HepG2 (cell line): ENCODE measurements around the gene SIK3. TPM values are rescaled to one million over a fixed set of nuclear protein-coding genes. Genes with fewer than 3 reads are reported as not detected.

Experiments
- ATAC-seq: fragments of 200-7000 bp; cut with Tn5 transposase; 3 replicates; pipeline ENCODE4 v1.9.1; 2020; ENCODE audit warnings: mild to moderate bottlenecking, moderate library complexity
- BruUV-seq: library from RNA; stranded (reverse); fragments of 400-500 nt; replicated peaks from 2 replicates; lab custom pipeline; 2021; lab: Mats Ljungman, UMichigan
- CTCF ChIA-PET: fragments of 300-600 bp; formaldehyde crosslinking; extraction: SDS; loops from one replicate; lab custom pipeline; 2021; ENCODE audit warnings: low total read pairs, inconsistent platforms, low intra/inter-chr PET ratio; lab: Yijun Ruan, JAX
- POLR2A ChIA-PET: fragments of 350-600 bp; sonication (Branson Sonifier 250); formaldehyde crosslinking; loops from one replicate; lab custom pipeline; 2020; ENCODE audit warnings: antibody characterized with exemption, inconsistent platforms; lab: Yijun Ruan, JAX
- DNase-seq: peaks from one replicate; pipeline ENCODE4 v3.0.0-alpha.2; 2015; ENCODE audit warnings: low spot score
- FAIRE-seq: peaks from 3 replicates; lab custom pipeline; 2011; peaks lifted over from hg19 to GRCh38; lab: Jason Lieb, UNC
- H2AFZ ChIP-seq: one replicate; pipeline ENCODE4 v1.6.1; 2011; ENCODE audit warnings: low read length, inconsistent platforms
- H3K27ac ChIP-seq: fragments of 300-600 bp; 3 replicates; pipeline ENCODE4 v1.8.0; 2011; ENCODE audit warnings: mixed run types, mild to moderate bottlenecking, mixed read lengths, low read length, inconsistent platforms; ENCODE audit not compliant: insufficient read depth; ENCODE audit errors: extremely low read length
- H3K27me3 ChIP-seq, 2 experiments: fragments of 200-600 bp in 1 of 2; 2 replicates in 1 of 2; 3 replicates in 1 of 2; pipeline versions ENCODE4 v1.6.0 to v1.8.0; 2011; ENCODE audit warnings: low read length in 2 of 2, mild to moderate bottlenecking in 2 of 2, moderate library complexity in 2 of 2, inconsistent platforms in 1 of 2; ENCODE audit not compliant: insufficient read depth in 2 of 2, control insufficient read depth in 1 of 2
- H3K36me3 ChIP-seq, 2 experiments: fragments of 200-600 bp in 1 of 2; replicated peaks in 1 of 2; 2 replicates in 1 of 2; 3 replicates in 1 of 2; pipeline versions ENCODE4 v1.5.1 to v1.8.0; 2011; ENCODE audit warnings: low read length in 2 of 2, inconsistent platforms in 1 of 2; ENCODE audit not compliant: insufficient read depth in 2 of 2, control insufficient read depth in 1 of 2
- H3K4me1 ChIP-seq: 2 replicates; pipeline ENCODE4 v1.5.1; 2012; ENCODE audit warnings: low read length, inconsistent platforms; ENCODE audit not compliant: insufficient read depth
- H3K4me2 ChIP-seq: 2 replicates; pipeline ENCODE4 v1.6.0; 2011; ENCODE audit warnings: low read depth, low read length, inconsistent platforms
- H3K4me3 ChIP-seq, 3 experiments: fragments of 200-600 bp in 1 of 3; sonication (generic), shearing (Covaris generic) in 1 of 3; replicated peaks in 1 of 3; 2 replicates each; pipeline ENCODE4 v1.5.1; 2011 to 2016; ENCODE audit warnings: low read length in 3 of 3, inconsistent platforms in 2 of 3, low read depth in 2 of 3, mild to moderate bottlenecking in 2 of 3, control low read depth in 1 of 3, mixed read lengths in 1 of 3; ENCODE audit not compliant: insufficient read depth in 1 of 3
- H3K79me2 ChIP-seq: one replicate; pipeline ENCODE4 v1.6.1; 2011; ENCODE audit warnings: low read length, inconsistent platforms; ENCODE audit not compliant: insufficient read depth
- H3K9ac ChIP-seq: 2 replicates; pipeline ENCODE4 v1.6.0; 2011; ENCODE audit warnings: mild to moderate bottlenecking, low read depth, low read length, inconsistent platforms; ENCODE audit not compliant: insufficient read depth
- H3K9me3 ChIP-seq: 2 replicates; pipeline ENCODE4 v1.5.1; 2012; ENCODE audit warnings: mild to moderate bottlenecking, low read length
- H4K20me1 ChIP-seq: 2 replicates; pipeline ENCODE4 v1.6.0; 2011; ENCODE audit warnings: inconsistent platforms, mild to moderate bottlenecking, low read length, moderate library complexity; ENCODE audit not compliant: insufficient read depth
- ARNTL ChIP-seq: sonication (generic); formaldehyde crosslinking; IDR thresholded peaks from 2 replicates; pipeline ENCODE4 v1.4.0; 2020; ENCODE audit warnings: mild to moderate bottlenecking, missing genetic modification reagents
- RFXAP ChIP-seq: sonication (generic); formaldehyde crosslinking; IDR thresholded peaks from 2 replicates; pipeline ENCODE4 v1.4.0; 2020; ENCODE audit warnings: missing genetic modification reagents, borderline replicate concordance
- RXRB ChIP-seq: IDR thresholded peaks from 2 replicates; pipeline ENCODE4 v1.6.1; 2016; ENCODE audit warnings: borderline replicate concordance, missing genetic modification reagents, missing compliant biosample characterization
- SMAD9 ChIP-seq: sonication (generic); formaldehyde crosslinking; IDR thresholded peaks from 2 replicates; pipeline ENCODE4 v1.5.1; 2020; ENCODE audit warnings: mild to moderate bottlenecking, missing genetic modification reagents
- SOX13 ChIP-seq, 3 experiments: fragments of 450-650 bp in 1 of 3; sonication (generic) in 1 of 3; formaldehyde crosslinking in 1 of 3; IDR thresholded peaks in 2 of 3; conservative IDR thresholded peaks in 1 of 3; 2 replicates each; pipeline versions ENCODE4 v1.5.0 to v1.6.1; 2016 to 2020; ENCODE audit warnings: antibody characterized with exemption in 1 of 3, mild to moderate bottlenecking in 1 of 3, missing compliant biosample characterization in 1 of 3, missing genetic modification reagents in 1 of 3, moderate library complexity in 1 of 3
- ZNF12 ChIP-seq: sonication (generic); formaldehyde crosslinking; IDR thresholded peaks from 2 replicates; pipeline ENCODE4 v1.5.0; 2020; ENCODE audit warnings: missing genetic modification reagents
- ZNF546 ChIP-seq: sonication (generic); formaldehyde crosslinking; conservative IDR thresholded peaks from 2 replicates; pipeline ENCODE4 v1.8.1; 2023; ENCODE audit warnings: mild to moderate bottlenecking, missing genetic modification reagents
- ZNF878 ChIP-seq: sonication (generic); formaldehyde crosslinking; IDR thresholded peaks from 2 replicates; pipeline ENCODE4 v1.8.1; 2023; ENCODE audit warnings: mild to moderate bottlenecking, missing genetic modification reagents, moderate library complexity
- ZNF883 ChIP-seq: sonication (generic); formaldehyde crosslinking; IDR thresholded peaks from 2 replicates; pipeline ENCODE4 v1.5.1; 2020; ENCODE audit warnings: mild to moderate bottlenecking, missing genetic modification reagents; ENCODE audit errors: not compliant biosample characterization
- WGBS: methylation state at CpG from one replicate; pipeline ENCODE4 v1.1.6; 2017; ENCODE audit warnings: low lambda C conversion rate; 5-methylcytosine and 5-hydroxymethylcytosine counted together
- in situ Hi-C: cut with HindIII; loops from 2 replicates; pipeline ENCODE4 v1.10.0; 2017; ENCODE audit warnings: low pct_unique_long_range_greater_than_20kb; ENCODE audit not compliant: extremely low pct_ligation_motif_present
- intact Hi-C: fragments of 100-400 bp; cut with micrococcal nuclease; formaldehyde crosslinking; loops from one replicate; pipeline ENCODE4 v1.10.0; 2022; ENCODE audit not compliant: unreplicated experiment
- polyA plus RNA-seq, 8 experiments: library from polyadenylated mRNA; depleted of rRNA in 3 of 8; stranded (reverse) in 7 of 8; unstranded in 1 of 8; fragments of >200 nt; fragmentation: Illumina TruSeq in 4 of 8; extraction: Trizol in 4 of 8; gene quantifications; 2 replicates each; pipeline versions ENCODE4 v1.2.1 to v1.2.3, GENCODE V29; 2011 to 2016; ENCODE audit warnings: low read depth in 4 of 8, missing spikeins in 1 of 8, mixed read lengths in 1 of 8; ENCODE audit not compliant: insufficient read depth in 1 of 8
- total RNA-seq, 5 experiments: library from RNA; depleted of rRNA; stranded (reverse); fragments of >200 nt; fragmentation: Illumina TruSeq; extraction: Trizol; gene quantifications; 2 replicates each; pipeline ENCODE4 v1.2.3, GENCODE V29; 2016; ENCODE audit warnings: low read depth in 1 of 5
- TF ChIP-seq, protein P1 (sequence below): sonication (generic); formaldehyde crosslinking; IDR thresholded peaks from 2 replicates; pipeline ENCODE4 v1.4.0; 2020; ENCODE audit warnings: missing genetic modification reagents
- TF ChIP-seq, protein P2 (sequence below): sonication (generic); formaldehyde crosslinking; IDR thresholded peaks from 2 replicates; pipeline ENCODE4 v1.5.0; 2020; ENCODE audit warnings: missing genetic modification reagents, mild to moderate bottlenecking, borderline replicate concordance

Gene SIK3
- total and polyA plus RNA-seq, 2 of the 13 experiments (the other 11 are each of a cell fraction or from before 2014, with no cell fraction given) = 5.7 to 9.8 TPM

DNA sequence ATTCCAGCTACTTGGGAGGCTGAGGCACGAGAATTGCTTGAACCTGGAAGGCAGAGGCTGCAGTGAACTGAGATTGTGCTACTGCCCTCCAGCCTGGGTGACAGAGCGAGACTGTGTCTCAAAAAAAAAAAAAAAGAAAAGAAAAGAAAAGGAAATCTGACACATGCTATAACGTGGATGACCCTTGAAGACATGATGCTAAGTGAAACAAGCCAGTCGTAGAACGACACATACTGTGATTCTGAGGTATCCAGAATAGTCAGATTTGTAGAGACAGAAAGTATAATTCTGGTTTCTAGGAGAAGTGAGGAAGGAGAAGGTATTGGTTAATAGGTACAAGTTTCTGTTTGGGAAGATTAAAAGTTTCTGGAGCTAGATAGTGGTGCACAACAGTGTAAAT is 299.9 kb downstream of the SIK3 start (continued):
- TF ChIP-seq, protein P1, sequence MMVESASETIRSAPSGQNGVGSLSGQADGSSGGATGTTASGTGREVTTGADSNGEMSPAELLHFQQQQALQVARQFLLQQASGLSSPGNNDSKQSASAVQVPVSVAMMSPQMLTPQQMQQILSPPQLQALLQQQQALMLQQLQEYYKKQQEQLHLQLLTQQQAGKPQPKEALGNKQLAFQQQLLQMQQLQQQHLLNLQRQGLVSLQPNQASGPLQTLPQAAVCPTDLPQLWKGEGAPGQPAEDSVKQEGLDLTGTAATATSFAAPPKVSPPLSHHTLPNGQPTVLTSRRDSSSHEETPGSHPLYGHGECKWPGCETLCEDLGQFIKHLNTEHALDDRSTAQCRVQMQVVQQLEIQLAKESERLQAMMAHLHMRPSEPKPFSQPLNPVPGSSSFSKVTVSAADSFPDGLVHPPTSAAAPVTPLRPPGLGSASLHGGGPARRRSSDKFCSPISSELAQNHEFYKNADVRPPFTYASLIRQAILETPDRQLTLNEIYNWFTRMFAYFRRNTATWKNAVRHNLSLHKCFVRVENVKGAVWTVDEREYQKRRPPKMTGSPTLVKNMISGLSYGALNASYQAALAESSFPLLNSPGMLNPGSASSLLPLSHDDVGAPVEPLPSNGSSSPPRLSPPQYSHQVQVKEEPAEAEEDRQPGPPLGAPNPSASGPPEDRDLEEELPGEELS (CRISPR knock-in tag) = no peak
- TF ChIP-seq SMAD9 (CRISPR knock-in tag) = no peak
- no peak for TF ChIP-seq RFXAP (CRISPR knock-in tag)
- no peak for TF ChIP-seq ARNTL (CRISPR knock-in tag)
- TF ChIP-seq, protein P2, sequence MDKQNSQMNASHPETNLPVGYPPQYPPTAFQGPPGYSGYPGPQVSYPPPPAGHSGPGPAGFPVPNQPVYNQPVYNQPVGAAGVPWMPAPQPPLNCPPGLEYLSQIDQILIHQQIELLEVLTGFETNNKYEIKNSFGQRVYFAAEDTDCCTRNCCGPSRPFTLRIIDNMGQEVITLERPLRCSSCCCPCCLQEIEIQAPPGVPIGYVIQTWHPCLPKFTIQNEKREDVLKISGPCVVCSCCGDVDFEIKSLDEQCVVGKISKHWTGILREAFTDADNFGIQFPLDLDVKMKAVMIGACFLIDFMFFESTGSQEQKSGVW (CRISPR knock-in tag) = no peak
- TF ChIP-seq ZNF878 (CRISPR knock-in tag) = no peak
- TF ChIP-seq, all 625 proteins: peak for 0

- Histone ChIP-seq H4K20me1 (no peaks in the 10 kb centered on the region), H3K79me2 (no peaks in the 10 kb centered on the region), H3K9ac (no peak overlapping the region), H3K4me2 (no peak overlapping the region), H3K4me1 (peaks cover 63% of the 10 kb centered on the region), H3K9me3 (no peaks in the 10 kb centered on the region), H3K36me3 (no peaks in the 10 kb centered on the region), H3K27ac (no peak overlapping the region), H2AFZ (no peak overlapping the region), H3K27me3 (no peaks in the 10 kb centered on the region), H3K4me3 (no peak overlapping the region)
- intact Hi-C loops (no loop called here), in situ Hi-C loops (loop anchor here (10.0 kb wide), 1 partner anchor 297 kb away; the partner anchor contains the start of gene SIK3)
- ChIA-PET POLR2A (interaction anchor here (12.0 to 17.3 kb wide), 2 partner anchors 9 to 32 kb away, joined by 291 to 1365 read pairs; partner anchors contain the start of genes APOA1, APOA4 and APOC3), CTCF (no interaction called here)
- DNase-seq = no peak
- 96% methylated on average over 5 of the region's 5 CpGs for WGBS
- no TSS peak for BruUV-seq
- no peak for FAIRE-seq
- TF ChIP-seq SOX13 (IDR thresholded peaks at IDR 0.05) = no peak
- no peak for TF ChIP-seq SOX13 (CRISPR knock-in tag; conservative IDR thresholded peaks at IDR 0.05 in 1 of 2, IDR thresholded peaks at IDR 0.05 in 1 of 2)
- no peak for TF ChIP-seq ZNF12 (CRISPR knock-in tag)
- no peak for TF ChIP-seq RXRB (CRISPR knock-in tag)
- TF ChIP-seq ZNF546 (CRISPR knock-in tag) = no peak
- TF ChIP-seq ZNF883 (CRISPR knock-in tag) = no peak
- ATAC-seq = no peak
These were observed 300.4 kb downstream of the SIK3 start for GRCh38 chr11:116797816-116798215.
